GM12878 (cell line): ENCODE measurements around the gene SMIM5. TPM values are rescaled to one million over a fixed set of nuclear protein-coding genes. Genes with fewer than 3 reads are reported as not detected.

Source experiments
- ATAC-seq: fragments of 200-7000 bp; cut with Tn5 transposase; 3 replicates; pipeline ENCODE4 v1.9.1; 2020; ENCODE audit warnings: mild to moderate bottlenecking, moderate library complexity
- BruUV-seq: library from RNA; stranded (reverse); fragments of 400-500 nt; replicated peaks from 2 replicates; lab custom pipeline; 2021; lab: Mats Ljungman, UMichigan
- CTCF ChIA-PET: fragments of 300-600 bp; sonication (Branson Sonifier 250); formaldehyde crosslinking; extraction: SDS; loops from one replicate; lab custom pipeline; 2021; ENCODE audit warnings: inconsistent platforms; lab: Yijun Ruan, JAX
- POLR2A ChIA-PET: fragments of 350-600 bp; formaldehyde crosslinking; extraction: SDS; loops from one replicate; lab custom pipeline; 2021; ENCODE audit warnings: inconsistent platforms; lab: Charles Lee
- RAD21 ChIA-PET: fragments of 300-600 bp; sonication (Branson Sonifier 250); formaldehyde crosslinking; loops from one replicate; lab custom pipeline; 2023; ENCODE audit warnings: antibody characterized with exemption; ENCODE audit not compliant: unreplicated experiment; lab: Charles Lee
- SMC1A ChIA-PET: fragments of 300-600 bp; sonication (Branson Sonifier 250); formaldehyde crosslinking; loops from one replicate; lab custom pipeline; 2023; ENCODE audit not compliant: unreplicated experiment, uncharacterized antibody; lab: Charles Lee
- DNase-seq: peaks from one replicate; pipeline ENCODE4 v3.0.0-alpha.2; 2011; ENCODE audit warnings: low read depth, low spot score
- FAIRE-seq: peaks from 3 replicates; lab custom pipeline; 2011; peaks lifted over from hg19 to GRCh38; lab: Jason Lieb, UNC
- H2AFZ ChIP-seq: 2 replicates; pipeline ENCODE4 v1.6.0; 2011; ENCODE audit warnings: low read depth, low read length, control low read depth; ENCODE audit not compliant: control insufficient read depth
- H3K27ac ChIP-seq: 2 replicates; pipeline ENCODE4 v1.5.1; 2011; ENCODE audit warnings: control low read depth; ENCODE audit not compliant: control insufficient read depth, insufficient read depth
- H3K27me3 ChIP-seq, 2 experiments: replicated peaks in 1 of 2; 2 replicates each; pipeline versions ENCODE4 v1.6.0 to v1.6.1; 2011; ENCODE audit warnings: low read length in 1 of 2; ENCODE audit not compliant: control insufficient read depth in 2 of 2, insufficient read depth in 2 of 2
- H3K36me3 ChIP-seq, 2 experiments: 2 replicates each; pipeline ENCODE4 v1.5.1; 2011; ENCODE audit warnings: low read length in 1 of 2; ENCODE audit not compliant: control insufficient read depth in 2 of 2, insufficient read depth in 2 of 2
- H3K4me1 ChIP-seq: 2 replicates; pipeline ENCODE4 v1.6.1; 2011; ENCODE audit warnings: mild to moderate bottlenecking, low read length, moderate library complexity, mixed read lengths; ENCODE audit not compliant: control insufficient read depth, insufficient read depth
- H3K4me2 ChIP-seq: 2 replicates; pipeline ENCODE4 v1.6.0; 2011; ENCODE audit warnings: control low read depth; ENCODE audit not compliant: control insufficient read depth, insufficient read depth
- H3K4me3 ChIP-seq: fragments of 200-600 bp; sonication (generic); 2 replicates; pipeline ENCODE4 v1.5.1; 2016
- H3K79me2 ChIP-seq: 2 replicates; pipeline ENCODE4 v1.6.0; 2011; ENCODE audit warnings: low read length; ENCODE audit not compliant: control insufficient read depth, insufficient read depth
- H3K9ac ChIP-seq: 2 replicates; pipeline ENCODE4 v1.8.0; 2011; ENCODE audit warnings: low read length, control low read depth, mixed read lengths; ENCODE audit not compliant: control insufficient read depth, insufficient read depth
- H3K9me3 ChIP-seq: replicated peaks from 3 replicates; pipeline ENCODE4 v1.5.1; 2011; ENCODE audit warnings: mild to moderate bottlenecking, low read length; ENCODE audit not compliant: control insufficient read depth, insufficient read depth
- H4K20me1 ChIP-seq: 2 replicates; pipeline ENCODE4 v1.6.0; 2011; ENCODE audit not compliant: control insufficient read depth, insufficient read depth
- HDGF ChIP-seq: fragments of 450-650 bp; IDR thresholded peaks from 2 replicates; pipeline ENCODE4 v1.6.1; 2016; ENCODE audit warnings: antibody characterized with exemption
- IRF4 ChIP-seq: IDR thresholded peaks from 2 replicates; pipeline ENCODE4 v1.6.1; 2011; ENCODE audit warnings: low read depth, low read length
- SMARCA5 ChIP-seq: fragments of 450-650 bp; IDR thresholded peaks from 2 replicates; pipeline ENCODE4 v1.6.1; 2017; ENCODE audit warnings: mild to moderate bottlenecking
- WGBS: methylation state at CpG from one replicate; pipeline ENCODE4 v1.1.6; 2016; ENCODE audit warnings: low lambda C conversion rate; ENCODE audit not compliant: insufficient replicate concordance, insufficient coverage; ENCODE audit errors: missing lambda C conversion rate; 5-methylcytosine and 5-hydroxymethylcytosine counted together
- in situ Hi-C: fragments of 300-500 bp; cut with MboI; formaldehyde crosslinking; loops from 9 replicates; pipeline ENCODE4 v1.14.3; 2018; ENCODE audit warnings: mixed read lengths
- intact Hi-C: fragments of 100-400 bp; cut with micrococcal nuclease; formaldehyde crosslinking; loops from one replicate; pipeline ENCODE4 v1.14.2; 2022; ENCODE audit not compliant: unreplicated experiment
- polyA plus RNA-seq, 11 experiments: library from polyadenylated mRNA; depleted of rRNA in 4 of 11; unstranded in 6 of 11; stranded (reverse) in 5 of 11; fragments of >200 nt; fragmentation: Nextera tagmentation in 4 of 11; fragmentation: Illumina TruSeq in 1 of 11; extraction: Ambion mirVana in 4 of 11; extraction: Trizol in 1 of 11; gene quantifications; 1 replicate in 1 of 11; 2 replicates in 10 of 11; pipeline versions ENCODE4 v1.2.1 to v1.2.3, GENCODE V29; 2011 to 2016; ENCODE audit warnings: inconsistent platforms in 2 of 11, missing spikeins in 2 of 11, low read depth in 1 of 11
- total RNA-seq, 4 experiments: library from RNA; depleted of rRNA in 3 of 4; stranded (reverse); fragments of >200 nt in 3 of 4; fragmentation: Illumina TruSeq in 1 of 4; extraction: Trizol in 1 of 4; gene quantifications; 2 replicates each; pipeline versions ENCODE4 v1.2.1 to v1.2.3, GENCODE V29; 2013 to 2021
- TF ChIP-seq, protein P1 (sequence below): IDR thresholded peaks from 2 replicates; pipeline ENCODE4 v1.6.1; 2012; ENCODE audit warnings: mild to moderate bottlenecking, low read depth, low read length

Gene SMIM5
- total and polyA plus RNA-seq, 10 of the 15 experiments (the other 5 are each of a cell fraction or from before 2014, with no cell fraction given), result 0.08 to 0.11 TPM; not detected in 8

DNA sequence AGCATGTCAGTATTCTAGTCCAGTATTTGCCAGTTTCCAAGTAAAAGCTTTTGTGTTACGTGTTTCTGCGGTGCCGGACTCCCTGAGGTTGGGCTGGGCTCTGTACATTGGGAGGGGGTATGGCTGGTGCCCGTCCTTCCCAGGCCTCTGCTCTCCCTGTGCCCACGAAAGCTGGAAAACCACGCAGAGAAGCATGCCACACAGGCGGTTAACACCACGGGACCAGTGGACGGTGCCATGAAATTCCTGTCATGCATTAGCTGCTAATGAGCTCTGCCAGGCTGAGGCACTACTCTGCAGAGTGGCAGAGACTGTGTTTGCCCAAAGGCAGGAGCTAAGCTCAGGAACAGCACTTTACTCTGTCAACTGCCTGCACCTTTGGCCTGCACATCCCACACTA is 8.1 kb downstream of the SMIM5 start:
- POLR2A ChIA-PET, result no interaction called here
- BruUV-seq, result no TSS peak
- H3K4me3 ChIP-seq, result no peak overlapping the region
- TF ChIP-seq SMARCA5 (no peak), IRF4 (no peak), HDGF (no peak)
- TF ChIP-seq, protein P1, sequence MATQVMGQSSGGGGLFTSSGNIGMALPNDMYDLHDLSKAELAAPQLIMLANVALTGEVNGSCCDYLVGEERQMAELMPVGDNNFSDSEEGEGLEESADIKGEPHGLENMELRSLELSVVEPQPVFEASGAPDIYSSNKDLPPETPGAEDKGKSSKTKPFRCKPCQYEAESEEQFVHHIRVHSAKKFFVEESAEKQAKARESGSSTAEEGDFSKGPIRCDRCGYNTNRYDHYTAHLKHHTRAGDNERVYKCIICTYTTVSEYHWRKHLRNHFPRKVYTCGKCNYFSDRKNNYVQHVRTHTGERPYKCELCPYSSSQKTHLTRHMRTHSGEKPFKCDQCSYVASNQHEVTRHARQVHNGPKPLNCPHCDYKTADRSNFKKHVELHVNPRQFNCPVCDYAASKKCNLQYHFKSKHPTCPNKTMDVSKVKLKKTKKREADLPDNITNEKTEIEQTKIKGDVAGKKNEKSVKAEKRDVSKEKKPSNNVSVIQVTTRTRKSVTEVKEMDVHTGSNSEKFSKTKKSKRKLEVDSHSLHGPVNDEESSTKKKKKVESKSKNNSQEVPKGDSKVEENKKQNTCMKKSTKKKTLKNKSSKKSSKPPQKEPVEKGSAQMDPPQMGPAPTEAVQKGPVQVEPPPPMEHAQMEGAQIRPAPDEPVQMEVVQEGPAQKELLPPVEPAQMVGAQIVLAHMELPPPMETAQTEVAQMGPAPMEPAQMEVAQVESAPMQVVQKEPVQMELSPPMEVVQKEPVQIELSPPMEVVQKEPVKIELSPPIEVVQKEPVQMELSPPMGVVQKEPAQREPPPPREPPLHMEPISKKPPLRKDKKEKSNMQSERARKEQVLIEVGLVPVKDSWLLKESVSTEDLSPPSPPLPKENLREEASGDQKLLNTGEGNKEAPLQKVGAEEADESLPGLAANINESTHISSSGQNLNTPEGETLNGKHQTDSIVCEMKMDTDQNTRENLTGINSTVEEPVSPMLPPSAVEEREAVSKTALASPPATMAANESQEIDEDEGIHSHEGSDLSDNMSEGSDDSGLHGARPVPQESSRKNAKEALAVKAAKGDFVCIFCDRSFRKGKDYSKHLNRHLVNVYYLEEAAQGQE, result no peak
- ATAC-seq (no peak), FAIRE-seq (no peak), DNase-seq (no peak)
- no peaks in the 10 kb centered on the region for H3K27me3 ChIP-seq
- no peaks in the 10 kb centered on the region for H3K9me3 ChIP-seq
- peaks cover 3 to 6% of the 10 kb centered on the region in 2 experiments; a peak in 3 of 4 replicates for H3K36me3 ChIP-seq
- no peak overlapping the region for H2AFZ ChIP-seq
- SMC1A ChIA-PET, result interaction anchor here (0.8 to 2.1 kb wide), 2 partner anchors 8 to 25 kb away, joined by 3 to 7 read pairs; partner anchors contain the start of genes RECQL5 and SMIM5
- RAD21 ChIA-PET, result no interaction called here
- H3K4me2 ChIP-seq, result no peak overlapping the region
- no peaks in the 10 kb centered on the region for H3K79me2 ChIP-seq
- no peak overlapping the region for H3K9ac ChIP-seq
- WGBS, result 87% methylated on average over 9 of the region's 9 CpGs
- peaks cover 13% of the 10 kb centered on the region for H3K4me1 ChIP-seq
- in situ Hi-C loops, result no loop called here
- H4K20me1 ChIP-seq, result no peaks in the 10 kb centered on the region; the same call in 1 of the 2 replicates
- intact Hi-C loops, result no loop called here
- CTCF ChIA-PET, result interaction anchor here (0.5 to 10.0 kb wide), 6 partner anchors 8 to 106 kb away, joined by 4 to 89 read pairs (median 4); partner anchors contain the start of gene SMIM5
- H3K27ac ChIP-seq, result no peak overlapping the region
